Caco-2 (cell line): ENCODE results near the gene ZNF367. TPM values are rescaled to one million over a fixed set of nuclear protein-coding genes. Genes with fewer than 3 reads are reported as not detected.

Experiments used
- BruUV-seq: library from RNA; stranded (reverse); fragments of 400-500 nt; replicated peaks from 2 replicates; lab custom pipeline; 2021; lab: Mats Ljungman, UMichigan
- CTCF ChIA-PET: fragments of 300-600 bp; sonication (Branson Sonifier 250); formaldehyde crosslinking; loops from one replicate; lab custom pipeline; 2022; ENCODE audit warnings: antibody characterized with exemption; lab: Charles Lee
- POLR2A ChIA-PET: fragments of 300-600 bp; sonication (Branson Sonifier 250); formaldehyde crosslinking; loops from one replicate; lab custom pipeline; 2022; ENCODE audit warnings: antibody characterized with exemption; lab: Charles Lee
- DNase-seq, 2 experiments: peaks; one replicate each; pipeline versions ENCODE4 v3.0.0 to v3.0.0-alpha.2; 2020 to 2022
- H3K27me3 ChIP-seq: replicated peaks from 2 replicates; pipeline ENCODE4 v1.6.0; 2011; ENCODE audit warnings: low read length; ENCODE audit not compliant: control insufficient read depth, insufficient read depth
- H3K36me3 ChIP-seq: 2 replicates; pipeline ENCODE4 v1.5.1; 2011; ENCODE audit warnings: low read length; ENCODE audit not compliant: control insufficient read depth, insufficient read depth
- H3K4me1 ChIP-seq: fragments of 250-450 bp; sonication (Bioruptor Pico); 2 replicates; pipeline ENCODE4 v1.5.1; 2020; ENCODE audit warnings: mild to moderate bottlenecking
- H3K4me3 ChIP-seq: 2 replicates; pipeline ENCODE4 v1.5.1; 2011; ENCODE audit warnings: low read depth, mild to moderate bottlenecking, control low read depth, low read length
- H3K9me3 ChIP-seq: fragments of 250-450 bp; sonication (Bioruptor Pico); 2 replicates; pipeline ENCODE4 v1.5.1; 2020; ENCODE audit warnings: mild to moderate bottlenecking, moderate library complexity
- H3K27ac Mint-ChIP-seq: one replicate; pipeline ENCODE4 v1.8.0; 2022; ENCODE audit warnings: mixed read lengths; ENCODE audit not compliant: unreplicated experiment
- H3K27me3 Mint-ChIP-seq: one replicate; pipeline ENCODE4 v1.8.0; 2022; ENCODE audit warnings: mixed read lengths; ENCODE audit not compliant: insufficient read depth, unreplicated experiment
- H3K36me3 Mint-ChIP-seq: one replicate; pipeline ENCODE4 v1.8.0; 2022; ENCODE audit warnings: mild to moderate bottlenecking, mixed read lengths; ENCODE audit not compliant: insufficient read depth, unreplicated experiment
- H3K4me1 Mint-ChIP-seq: one replicate; pipeline ENCODE4 v1.8.0; 2022; ENCODE audit warnings: low read depth, mixed read lengths; ENCODE audit not compliant: unreplicated experiment
- H3K4me3 Mint-ChIP-seq: one replicate; pipeline ENCODE4 v1.8.0; 2022; ENCODE audit warnings: mild to moderate bottlenecking, moderate library complexity, mixed read lengths; ENCODE audit not compliant: unreplicated experiment
- H3K9me3 Mint-ChIP-seq: one replicate; pipeline ENCODE4 v1.8.0; 2022; ENCODE audit warnings: mixed read lengths; ENCODE audit not compliant: unreplicated experiment
- CTCF ChIP-seq, 2 experiments: fragments of 200-600 bp in 1 of 2; IDR thresholded peaks; 1 replicate in 1 of 2; 2 replicates in 1 of 2; pipeline versions ENCODE4 v1.5.1 to v1.8.0; 2011 to 2022; ENCODE audit warnings: antibody characterized with exemption in 1 of 2, control low read depth in 1 of 2, inconsistent platforms in 1 of 2, low read depth in 1 of 2, low read length in 1 of 2, mild to moderate bottlenecking in 1 of 2, moderate library complexity in 1 of 2; ENCODE audit not compliant: insufficient read depth in 1 of 2, severe bottlenecking in 1 of 2, unreplicated experiment in 1 of 2
- intact Hi-C: fragments of 100-400 bp; cut with micrococcal nuclease; formaldehyde crosslinking; loops from one replicate; pipeline ENCODE4 v1.10.0; 2022; ENCODE audit not compliant: unreplicated experiment
- total RNA-seq: library from RNA; stranded (reverse); gene quantifications from 2 replicates; pipeline ENCODE4 v1.2.3, GENCODE V29; 2022

The ZNF367 gene
- total RNA-seq, 1 experiment from 2014 or later, result 10.0 TPM

- peaks cover 47% of the 10 kb centered on the region for H3K4me1 ChIP-seq
- no peaks in the 10 kb centered on the region for H3K9me3 Mint-ChIP-seq
- H3K36me3 Mint-ChIP-seq, result peaks cover 70% of the 10 kb centered on the region
- H3K27me3 Mint-ChIP-seq, result no peaks in the 10 kb centered on the region
- DNase-seq, result no peak
- H3K4me1 Mint-ChIP-seq, result peaks cover 36% of the 10 kb centered on the region
- peak overlapping the region; percentile 67 for H3K4me3 Mint-ChIP-seq
- no peaks in the 10 kb centered on the region for H3K27me3 ChIP-seq
- ChIA-PET POLR2A (no interaction called here), CTCF (no interaction called here)
- no peak overlapping the region for H3K4me3 ChIP-seq
- no peaks in the 10 kb centered on the region for H3K9me3 ChIP-seq
- intact Hi-C loops, result loop anchor here (10.0 kb wide), 1 partner anchor 61 kb away; no protein-coding TSS in a partner anchor
- peak overlapping the region; percentile 89 for H3K27ac Mint-ChIP-seq
- BruUV-seq, result no TSS peak
- peaks cover 4% of the 10 kb centered on the region for H3K36me3 ChIP-seq
- no peak for TF ChIP-seq CTCF (IDR thresholded peaks at IDR 0.05; ENCODE audit: insufficient read depth in 1 of 2, low read depth in 1 of 2, low read length in 1 of 2, severe bottlenecking in 1 of 2, unreplicated experiment in 1 of 2)
Observed at GRCh38 chr9:96386157-96386556, 32.0 kb downstream of the ZNF367 start.

- Histone ChIP-seq H3K36me3 (0 out of 2 replicates have a peak, but pooled peaks cover 1% of the 10 kb centered on the region), H3K9me3 (no peaks in the 10 kb centered on the region), H3K27me3 (no peaks in the 10 kb centered on the region), H3K4me1 (peaks cover 42% of the 10 kb centered on the region), H3K4me3 (peak within 1 kb of the TSS; percentile 71)
- POLR2A ChIA-PET, result interaction anchor here (0.7 kb wide), 1 partner anchor 1657 kb away, joined by 5 read pairs; no protein-coding TSS in a partner anchor
- H3K27ac Mint-ChIP-seq, result peak within 1 kb of the TSS; percentile 79
- BruUV-seq, result no TSS peak
- H3K27me3 Mint-ChIP-seq, result no peaks in the 10 kb centered on the region
- CTCF ChIA-PET, result no interaction called here
- H3K36me3 Mint-ChIP-seq, result peaks cover 62% of the 10 kb centered on the region
- TF ChIP-seq CTCF (IDR thresholded peaks at IDR 0.05; ENCODE audit: insufficient read depth in 1 of 2, low read depth in 1 of 2, low read length in 1 of 2, severe bottlenecking in 1 of 2, unreplicated experiment in 1 of 2), result no peak
- H3K9me3 Mint-ChIP-seq, result no peaks in the 10 kb centered on the region
- peak within 1 kb of the TSS; percentile 87 for H3K4me3 Mint-ChIP-seq
- DNase-seq, result peak; percentile 84 to 88
- peaks cover 36% of the 10 kb centered on the region for H3K4me1 Mint-ChIP-seq
- intact Hi-C loops, result loop anchor here (10.0 kb wide), 1 partner anchor 59 kb away; no protein-coding TSS in a partner anchor
Observed at GRCh38 chr9:96383165-96383942, 34.8 kb downstream of the ZNF367 start, which contains the start of gene SLC35D2. Gene SLC35D2, minus strand, starts transcription at chr9:96383711. Its CDS starts 77 bp downstream, at chr9:96383634.

- Histone ChIP-seq H3K4me3 (peak overlapping the region; percentile 71), H3K36me3 (no peaks in the 10 kb centered on the region), H3K4me1 (peaks cover 47% of the 10 kb centered on the region), H3K9me3 (no peaks in the 10 kb centered on the region), H3K27me3 (no peaks in the 10 kb centered on the region)
- BruUV-seq, result TSS peak; percentile 71
- peaks cover 58% of the 10 kb centered on the region for H3K36me3 Mint-ChIP-seq
- ChIA-PET CTCF (no interaction called here), POLR2A (no interaction called here)
- H3K4me1 Mint-ChIP-seq, result peaks cover 38% of the 10 kb centered on the region
- TF ChIP-seq CTCF (IDR thresholded peaks at IDR 0.05; ENCODE audit: insufficient read depth in 1 of 2, low read depth in 1 of 2, low read length in 1 of 2, severe bottlenecking in 1 of 2, unreplicated experiment in 1 of 2), result no peak
- DNase-seq, result no peak
- no peaks in the 10 kb centered on the region for H3K9me3 Mint-ChIP-seq
- peak overlapping the region; percentile 79 for H3K27ac Mint-ChIP-seq
- intact Hi-C loops, result loop anchor here (10.0 kb wide), 1 partner anchor 58 kb away; no protein-coding TSS in a partner anchor
- no peaks in the 10 kb centered on the region for H3K27me3 Mint-ChIP-seq
- peak overlapping the region; percentile 87 for H3K4me3 Mint-ChIP-seq
Observed at GRCh38 chr9:96382839-96383164, 35.4 kb downstream of the ZNF367 start.
